Tibial nerve (tissue), 4 donors: ENCODE data around the gene ATP1A2. TPM values are rescaled to one million over a fixed set of nuclear protein-coding genes. Genes with fewer than 3 reads are reported as not detected.

ENCODE experiments used
- DNase-seq, 2 donors: peaks; one replicate each; pipeline ENCODE4 v3.0.0-alpha.2; 2019; ENCODE audit warnings: low spot score in 2 of 2
- H3K27ac ChIP-seq, 4 donors: fragments of 200-600 bp; sonication (generic) in 3 of 4; one replicate each; pipeline ENCODE4 v1.5.1; 2017 to 2019; ENCODE audit warnings: mild to moderate bottlenecking in 1 of 4
- H3K27me3 ChIP-seq, 2 donors: fragments of 200-600 bp; sonication (generic) in 1 of 2; one replicate each; pipeline versions ENCODE4 v1.5.1 to v1.6.0; 2017 to 2019
- H3K36me3 ChIP-seq, 3 donors: fragments of 200-600 bp; sonication (generic); one replicate each; pipeline ENCODE4 v1.5.1; 2018 to 2019
- H3K4me1 ChIP-seq, 4 donors: fragments of 200-600 bp; sonication (generic) in 3 of 4; one replicate each; pipeline ENCODE4 v1.5.1; 2017 to 2019
- H3K4me3 ChIP-seq, 4 donors: fragments of 200-600 bp; sonication (generic) in 3 of 4; one replicate each; pipeline ENCODE4 v1.5.1; 2017 to 2019; ENCODE audit warnings: mild to moderate bottlenecking in 1 of 4, moderate library complexity in 1 of 4
- H3K9me3 ChIP-seq, 4 donors: fragments of 200-600 bp; sonication (generic) in 3 of 4; one replicate each; pipeline ENCODE4 v1.5.1; 2017 to 2019
- EP300 ChIP-seq, 2 donors: sonication (generic); formaldehyde crosslinking; IDR thresholded peaks; one replicate each; pipeline ENCODE4 v1.6.1; 2017; ENCODE audit warnings: antibody characterized with exemption in 2 of 2, mild to moderate bottlenecking in 1 of 2
- POLR2A ChIP-seq, 2 donors: fragments of 450-650 bp; IDR thresholded peaks; one replicate each; pipeline ENCODE4 v1.6.1; 2017; ENCODE audit warnings: antibody characterized with exemption in 2 of 2, mild to moderate bottlenecking in 2 of 2, moderate library complexity in 2 of 2
- WGBS, 2 donors: methylation state at CpG; one replicate each; pipeline ENCODE4 v1.1.5; 2018; 5-methylcytosine and 5-hydroxymethylcytosine counted together
- total RNA-seq, 4 donors: library from RNA; depleted of rRNA; stranded (reverse); fragments of >200 nt; gene quantifications; one replicate each; pipeline ENCODE4 v1.1.0, GENCODE V29; 2016
- TF ChIP-seq, protein P1 (sequence below), 5 experiments: fragments of 200-600 bp in 3 of 5; fragments of 450-650 bp in 2 of 5; sonication (generic) in 3 of 5; IDR thresholded peaks; one replicate each; pipeline ENCODE4 v1.5.1; 2016 to 2019; ENCODE audit warnings: antibody characterized with exemption in 5 of 5, mild to moderate bottlenecking in 3 of 5, moderate library complexity in 2 of 5

ATP1A2 gene
- total RNA-seq, 4 donors from 2014 or later: 173 to 211 (median 201) TPM

DNA sequence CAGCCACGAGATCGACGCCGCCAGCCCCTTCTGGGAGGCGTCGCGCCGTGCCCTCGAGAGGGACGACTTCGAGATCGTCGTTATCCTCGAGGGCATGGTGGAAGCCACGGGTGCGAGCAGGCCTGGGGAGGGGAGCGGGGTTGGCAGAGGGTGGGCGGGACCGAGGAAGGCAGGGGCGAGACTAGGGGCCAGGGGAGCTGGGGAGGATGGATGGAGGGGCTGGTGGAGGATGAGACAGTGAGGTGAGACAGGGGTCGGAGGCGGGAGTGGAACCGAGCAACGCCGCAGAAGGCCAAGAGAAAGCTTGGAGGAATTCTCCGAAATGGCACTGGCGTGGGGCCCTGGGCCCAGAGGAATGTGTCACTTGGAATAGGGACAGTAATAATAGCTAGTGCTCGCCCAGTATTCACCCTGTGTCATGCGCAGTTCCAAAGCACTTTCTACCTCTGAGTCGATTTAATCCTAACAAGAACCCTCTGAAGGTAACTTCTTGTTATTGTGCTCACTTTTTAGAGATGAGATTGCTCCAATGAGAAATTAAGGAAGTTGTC, 30.7 kb upstream of the ATP1A2 start:
- TF ChIP-seq POLR2A (IDR thresholded peaks at IDR 0.05): no peak
- TF ChIP-seq, protein P1, sequence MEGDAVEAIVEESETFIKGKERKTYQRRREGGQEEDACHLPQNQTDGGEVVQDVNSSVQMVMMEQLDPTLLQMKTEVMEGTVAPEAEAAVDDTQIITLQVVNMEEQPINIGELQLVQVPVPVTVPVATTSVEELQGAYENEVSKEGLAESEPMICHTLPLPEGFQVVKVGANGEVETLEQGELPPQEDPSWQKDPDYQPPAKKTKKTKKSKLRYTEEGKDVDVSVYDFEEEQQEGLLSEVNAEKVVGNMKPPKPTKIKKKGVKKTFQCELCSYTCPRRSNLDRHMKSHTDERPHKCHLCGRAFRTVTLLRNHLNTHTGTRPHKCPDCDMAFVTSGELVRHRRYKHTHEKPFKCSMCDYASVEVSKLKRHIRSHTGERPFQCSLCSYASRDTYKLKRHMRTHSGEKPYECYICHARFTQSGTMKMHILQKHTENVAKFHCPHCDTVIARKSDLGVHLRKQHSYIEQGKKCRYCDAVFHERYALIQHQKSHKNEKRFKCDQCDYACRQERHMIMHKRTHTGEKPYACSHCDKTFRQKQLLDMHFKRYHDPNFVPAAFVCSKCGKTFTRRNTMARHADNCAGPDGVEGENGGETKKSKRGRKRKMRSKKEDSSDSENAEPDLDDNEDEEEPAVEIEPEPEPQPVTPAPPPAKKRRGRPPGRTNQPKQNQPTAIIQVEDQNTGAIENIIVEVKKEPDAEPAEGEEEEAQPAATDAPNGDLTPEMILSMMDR (IDR thresholded peaks at IDR 0.05): no peak
- no peak for TF ChIP-seq EP300 (IDR thresholded peaks at IDR 0.05)
- peaks cover 0 to 28% (median 0%) of the 10 kb centered on the region in 3 donors for H3K36me3 ChIP-seq
- no peak overlapping the region for H3K27ac ChIP-seq
- 79 to 87% methylated on average over 30 of the region's 30 CpGs for WGBS, 2 donors
- H3K4me3 ChIP-seq: no peak overlapping the region
- DNase-seq: no peak
- peaks cover 0 to 39% of the 10 kb centered on the region in 2 donors for H3K27me3 ChIP-seq
- peaks cover 0 to 21% (median 0%) of the 10 kb centered on the region in 4 donors for H3K4me1 ChIP-seq
- no peaks in the 10 kb centered on the region for H3K9me3 ChIP-seq

DNA sequence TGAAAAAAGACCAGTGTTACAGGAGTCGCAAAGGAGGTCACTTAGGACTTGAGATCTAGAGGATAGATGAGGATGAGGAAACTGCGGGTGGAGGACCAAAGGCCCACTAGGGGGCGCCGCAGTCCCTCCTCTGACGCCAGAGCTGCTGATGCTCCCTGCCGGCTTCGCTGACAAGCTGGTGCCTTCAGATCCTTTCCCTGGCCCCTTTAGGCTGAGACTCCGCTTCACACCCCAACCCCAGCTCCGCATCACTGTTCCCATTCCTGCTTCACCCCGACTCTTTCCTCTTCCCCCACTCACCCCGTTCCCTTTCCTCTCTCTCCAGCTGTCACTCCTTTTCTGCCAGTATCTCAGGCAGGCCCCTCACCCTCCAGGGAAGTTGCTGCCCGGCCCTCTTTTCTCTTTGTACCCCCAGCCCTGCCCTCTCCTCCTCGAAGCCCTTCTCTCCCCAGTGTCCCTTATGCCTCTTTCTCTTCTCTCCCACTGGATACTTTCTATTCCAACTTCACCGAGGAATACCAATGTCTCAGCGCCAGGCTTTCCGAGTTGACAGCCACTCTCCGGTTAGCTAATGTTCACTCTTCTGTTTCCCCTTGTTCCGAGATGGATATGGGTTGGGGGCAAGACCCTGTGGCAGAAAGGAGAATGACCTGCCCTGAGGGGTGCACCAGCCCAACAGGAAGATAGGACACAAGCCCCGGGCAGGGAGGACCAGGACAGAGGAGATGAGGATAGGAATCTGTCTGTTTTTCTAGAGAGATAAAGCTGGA, 29.7 kb upstream of the ATP1A2 start:
- H3K4me1 ChIP-seq: peaks cover 0 to 21% (median 0%) of the 10 kb centered on the region in 4 donors
- no peak overlapping the region for H3K4me3 ChIP-seq
- 44 to 45% methylated on average over 19 of the region's 19 CpGs for WGBS, 2 donors
- peaks cover 0 to 28% of the 10 kb centered on the region in 2 donors for H3K27me3 ChIP-seq
- peak; percentile 70 to 78 for DNase-seq
- TF ChIP-seq POLR2A (IDR thresholded peaks at IDR 0.05) (no peak), EP300 (IDR thresholded peaks at IDR 0.05) (peak in 1 of 2 donors; percentile 25)
- TF ChIP-seq, protein P1 (IDR thresholded peaks at IDR 0.05): peak; percentile 79 to 92 (median 81)
- peaks cover 0 to 38% (median 0%) of the 10 kb centered on the region in 3 donors for H3K36me3 ChIP-seq
- H3K9me3 ChIP-seq: no peaks in the 10 kb centered on the region
- H3K27ac ChIP-seq: peak overlapping the region; percentile 50 to 81 (median 54)

DNA sequence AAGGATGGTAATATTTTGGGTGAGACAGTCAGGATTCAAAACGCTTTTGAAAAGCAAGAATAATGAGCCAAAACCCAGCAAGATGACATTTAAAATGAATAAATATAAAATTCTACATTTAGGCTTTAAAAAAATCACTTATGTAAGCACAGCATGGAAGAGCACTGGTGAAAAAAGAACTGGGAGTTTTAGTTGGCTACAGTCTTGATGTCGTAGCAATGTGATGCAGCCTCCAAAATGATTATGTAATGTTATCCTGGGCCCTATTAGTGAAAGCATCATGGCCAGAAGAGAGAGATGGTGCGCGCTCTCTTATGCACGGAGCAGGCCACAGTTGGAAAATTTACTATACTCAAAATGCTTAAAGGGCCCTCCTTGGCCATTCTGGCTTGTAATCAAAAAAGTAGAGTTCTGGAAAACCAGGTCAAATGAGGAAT, 29.1 kb upstream of the ATP1A2 start:
- H3K4me3 ChIP-seq: no peak overlapping the region
- no peak for TF ChIP-seq POLR2A (IDR thresholded peaks at IDR 0.05)
- TF ChIP-seq EP300 (IDR thresholded peaks at IDR 0.05): peak in 1 of 2 donors; percentile 13
- TF ChIP-seq, protein P1 (IDR thresholded peaks at IDR 0.05): no peak
- peak overlapping the region; percentile 50 to 81 (median 54) for H3K27ac ChIP-seq
- H3K4me1 ChIP-seq: peaks cover 0 to 19% (median 0%) of the 10 kb centered on the region in 4 donors
- WGBS, 2 donors: 60 to 69% methylated on average over 5 of the region's 5 CpGs
- peaks cover 0 to 22% of the 10 kb centered on the region in 2 donors for H3K27me3 ChIP-seq
- no peaks in the 10 kb centered on the region for H3K9me3 ChIP-seq
- no peak for DNase-seq
- peaks cover 0 to 44% (median 0%) of the 10 kb centered on the region in 3 donors for H3K36me3 ChIP-seq

DNA sequence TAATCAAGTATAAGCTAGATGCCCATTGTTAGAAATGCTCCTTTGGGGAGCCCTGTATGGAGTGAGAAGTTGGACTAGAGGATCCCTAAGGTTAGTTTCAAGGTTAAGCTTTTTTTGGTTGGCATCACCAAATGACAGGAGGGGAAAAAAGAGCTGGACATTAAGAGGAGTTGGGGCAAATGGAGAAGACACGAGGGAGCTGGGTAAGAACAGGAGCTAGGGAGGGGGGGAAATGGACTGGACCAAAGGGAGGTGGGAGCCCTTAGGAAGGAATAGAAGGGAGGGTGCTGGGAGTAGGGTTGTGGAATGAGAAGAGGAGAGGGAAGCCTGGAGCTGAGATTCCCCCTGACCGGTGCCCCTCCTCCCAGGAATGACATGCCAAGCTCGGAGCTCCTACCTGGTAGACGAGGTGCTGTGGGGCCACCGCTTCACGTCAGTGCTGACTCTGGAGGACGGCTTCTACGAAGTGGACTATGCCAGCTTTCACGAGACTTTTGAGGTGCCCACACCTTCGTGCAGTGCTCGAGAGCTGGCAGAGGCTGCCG, 28.4 kb upstream of the ATP1A2 start:
- H3K4me1 ChIP-seq: peaks cover 0 to 17% (median 0%) of the 10 kb centered on the region in 4 donors
- H3K27ac ChIP-seq: peak overlapping the region in 2 of 4 donors; percentile 50 to 81
- no peak for DNase-seq
- H3K36me3 ChIP-seq: peaks cover 0 to 51% (median 0%) of the 10 kb centered on the region in 3 donors
- H3K9me3 ChIP-seq: no peaks in the 10 kb centered on the region
- 92 to 95% methylated on average over 12 of the region's 12 CpGs for WGBS, 2 donors
- H3K4me3 ChIP-seq: no peak overlapping the region
- TF ChIP-seq EP300 (IDR thresholded peaks at IDR 0.05) (no peak), POLR2A (IDR thresholded peaks at IDR 0.05) (no peak)
- TF ChIP-seq, protein P1 (IDR thresholded peaks at IDR 0.05): no peak
- peaks cover 0 to 15% of the 10 kb centered on the region in 2 donors for H3K27me3 ChIP-seq
